ENCODE results near the gene HLA-A.
"Not testable (repeated sequence)": the region's sequence is repeated elsewhere in the genome, so short reads cannot be mapped to it uniquely, and the experiment has no call there.

HLA-A gene

GRCh38 chr6:29946223-29947076 lies 4.1 kb downstream of the HLA-A start:
- no peaks in the 10 kb centered on the region for H3K9me3 Mint-ChIP-seq
- no peaks in the 10 kb centered on the region for H3K27me3 Mint-ChIP-seq
- H3K36me3 Mint-ChIP-seq (ENCODE audit: low read depth): peaks cover 44% of the 10 kb centered on the region
- peaks cover 31% of the 10 kb centered on the region for H3K4me1 Mint-ChIP-seq (ENCODE audit: low read depth)
- H3K4me3 Mint-ChIP-seq: peak overlapping the region; percentile 94
- H3K27ac Mint-ChIP-seq: peak overlapping the region; percentile 94

DNA sequence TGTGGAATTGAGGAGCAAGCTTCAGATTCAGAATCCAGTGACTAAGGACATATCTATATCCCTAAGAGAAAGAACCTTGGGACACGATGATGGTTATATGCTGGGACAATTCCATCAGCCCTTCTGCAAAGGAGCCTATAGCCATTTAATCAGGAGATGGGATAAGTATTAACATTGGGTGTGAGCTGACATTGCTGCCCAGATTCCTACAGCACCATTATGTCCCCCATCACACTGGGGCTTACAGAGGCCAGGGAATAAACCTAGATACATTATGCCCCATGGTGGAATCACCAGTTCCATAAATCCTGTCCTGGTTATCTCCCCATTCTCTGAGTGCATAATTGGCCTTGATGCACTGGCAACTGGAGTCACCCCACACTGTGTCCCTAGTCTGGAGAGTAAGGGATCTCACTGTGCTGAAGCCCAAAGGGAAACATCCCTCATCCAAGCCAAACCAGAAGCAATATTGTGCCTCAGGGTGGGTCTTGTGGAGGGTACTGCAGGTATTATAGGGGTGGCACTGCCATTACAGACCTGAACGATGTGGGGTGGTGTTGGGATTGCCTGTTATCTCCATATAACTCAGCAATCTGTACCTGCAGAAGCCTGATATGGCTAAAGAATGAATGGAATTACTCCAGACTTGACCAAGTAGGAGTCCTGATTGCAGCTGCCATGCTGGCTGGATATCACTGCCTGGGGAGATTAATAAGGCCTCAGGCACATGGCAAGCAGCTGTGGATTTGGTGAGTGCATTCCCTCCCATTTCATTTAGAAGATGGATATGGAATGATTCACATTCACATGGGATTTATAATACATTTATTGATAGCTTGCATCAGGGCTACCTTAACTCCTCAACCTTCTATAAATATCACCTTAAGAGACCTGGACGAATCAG lies 5.0 kb downstream of the HLA-A start:
- Mint-ChIP-seq H3K4me1 (ENCODE audit: low read depth) (peaks cover 26% of the 10 kb centered on the region), H3K27ac (no peak overlapping the region), H3K9me3 (no peaks in the 10 kb centered on the region), H3K4me3 (peak overlapping the region; percentile 48), H3K27me3 (no peaks in the 10 kb centered on the region), H3K36me3 (ENCODE audit: low read depth) (peaks cover 43% of the 10 kb centered on the region)

DNA sequence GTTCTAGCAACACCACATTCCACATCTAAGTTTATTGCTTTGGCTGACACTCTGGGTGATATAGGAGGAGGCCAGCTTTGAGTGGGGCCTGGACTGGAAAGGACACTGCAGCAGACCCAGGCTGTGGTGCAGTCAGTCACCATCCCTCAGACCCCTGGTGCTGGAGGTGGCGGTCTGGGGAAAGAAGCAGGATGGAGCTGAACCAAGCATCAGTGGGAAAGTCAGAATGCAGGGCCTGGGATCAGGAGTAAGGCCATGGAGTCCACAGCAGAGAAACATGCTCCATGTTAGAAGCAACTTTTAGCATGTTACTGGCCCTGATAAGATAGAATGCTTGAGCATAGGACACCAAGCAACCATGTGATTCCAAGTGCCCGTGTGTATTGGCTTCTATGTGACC lies 5.9 kb downstream of the HLA-A start:
- Mint-ChIP-seq H3K4me3 (no peak overlapping the region), H3K27me3 (no peaks in the 10 kb centered on the region), H3K9me3 (no peaks in the 10 kb centered on the region), H3K36me3 (ENCODE audit: low read depth) (peaks cover 36% of the 10 kb centered on the region), H3K27ac (peak overlapping the region; percentile 21), H3K4me1 (ENCODE audit: low read depth) (peaks cover 26% of the 10 kb centered on the region)

GRCh38 chr6:29949934-29950333 lies 7.6 kb downstream of the HLA-A start:
- H3K27me3 Mint-ChIP-seq: no peaks in the 10 kb centered on the region
- no peak overlapping the region for H3K27ac Mint-ChIP-seq
- H3K36me3 Mint-ChIP-seq (ENCODE audit: low read depth): peaks cover 21% of the 10 kb centered on the region
- no peak overlapping the region for H3K4me3 Mint-ChIP-seq
- H3K4me1 Mint-ChIP-seq (ENCODE audit: low read depth): peaks cover 19% of the 10 kb centered on the region
- no peaks in the 10 kb centered on the region for H3K9me3 Mint-ChIP-seq

DNA sequence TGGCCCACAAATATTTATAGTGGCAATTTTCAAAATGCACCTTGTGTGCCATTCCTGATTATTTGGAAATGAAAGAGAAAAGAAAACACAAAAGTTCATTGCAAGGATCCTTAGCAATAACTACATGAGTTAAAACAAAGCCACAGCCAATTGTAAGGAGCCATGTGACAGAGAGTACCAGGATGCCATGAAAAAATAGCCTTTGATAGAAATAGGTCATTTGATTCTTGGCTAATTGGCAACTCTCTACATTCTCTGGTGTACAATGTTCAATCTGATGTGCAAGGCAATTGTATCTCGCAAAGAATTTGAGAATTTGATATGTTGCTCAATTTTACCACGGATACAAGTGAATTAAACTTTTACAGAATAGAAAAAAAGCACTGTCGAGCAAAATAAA lies 9.6 kb downstream of the HLA-A start:
- Mint-ChIP-seq H3K36me3 (ENCODE audit: low read depth) (peaks cover 7% of the 10 kb centered on the region), H3K27ac (no peak overlapping the region), H3K9me3 (no peaks in the 10 kb centered on the region), H3K4me3 (no peak overlapping the region), H3K27me3 (no peaks in the 10 kb centered on the region), H3K4me1 (ENCODE audit: low read depth) (no peaks in the 10 kb centered on the region)

DNA sequence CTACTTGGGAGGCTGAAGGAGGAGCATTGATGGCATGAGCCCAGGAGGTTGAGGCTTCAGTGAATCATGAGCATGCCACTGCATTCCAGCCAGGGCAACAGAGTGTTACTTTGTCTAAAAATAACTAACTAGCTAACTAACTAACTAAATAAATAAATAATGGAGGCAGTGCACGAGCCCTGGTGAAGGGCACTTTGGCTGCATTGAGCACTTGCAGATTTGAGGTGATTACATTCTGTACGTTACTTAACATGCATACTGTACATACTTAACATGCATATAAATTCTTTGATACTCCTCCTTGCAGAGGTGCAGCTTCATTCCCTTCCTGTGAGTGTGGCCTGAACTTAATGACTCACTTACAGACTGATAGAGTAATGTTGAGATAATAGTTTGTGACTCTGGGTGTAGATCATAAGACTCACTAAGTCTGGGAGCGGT lies 10.7 kb downstream of the HLA-A start:
- Mint-ChIP-seq H3K27me3 (no peaks in the 10 kb centered on the region), H3K27ac (no peak overlapping the region), H3K4me3 (no peak overlapping the region), H3K36me3 (ENCODE audit: low read depth) (no peaks in the 10 kb centered on the region), H3K4me1 (ENCODE audit: low read depth) (no peaks in the 10 kb centered on the region), H3K9me3 (no peaks in the 10 kb centered on the region)

GRCh38 chr6:29953686-29954085 lies 11.4 kb downstream of the HLA-A start:
- H3K36me3 Mint-ChIP-seq (ENCODE audit: low read depth): no peaks in the 10 kb centered on the region
- no peaks in the 10 kb centered on the region for H3K9me3 Mint-ChIP-seq
- no peak overlapping the region for H3K4me3 Mint-ChIP-seq
- peaks cover 2% of the 10 kb centered on the region for H3K4me1 Mint-ChIP-seq (ENCODE audit: low read depth)
- no peaks in the 10 kb centered on the region for H3K27me3 Mint-ChIP-seq
- H3K27ac Mint-ChIP-seq: no peak overlapping the region

DNA sequence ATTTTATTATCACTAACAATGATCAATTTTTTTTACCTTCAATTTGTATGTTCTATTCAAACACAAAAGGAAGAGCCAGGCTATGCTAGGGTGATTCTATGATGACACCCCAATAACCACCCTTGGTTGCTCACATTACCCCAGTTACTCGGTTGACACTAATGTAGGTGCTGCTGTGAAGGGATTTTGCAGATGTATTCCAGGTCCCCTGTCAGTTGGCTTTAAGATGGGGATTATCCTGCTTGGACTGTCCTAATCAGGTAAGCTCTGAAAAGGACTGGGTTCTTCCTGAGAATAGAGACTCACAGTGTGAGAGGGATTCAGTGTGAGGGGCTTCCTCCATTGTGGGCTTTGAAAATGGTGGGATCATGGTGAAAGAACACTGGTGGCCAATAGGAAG lies 11.9 kb downstream of the HLA-A start:
- Mint-ChIP-seq H3K27me3 (no peaks in the 10 kb centered on the region), H3K4me3 (no peak overlapping the region), H3K27ac (no peak overlapping the region), H3K9me3 (no peaks in the 10 kb centered on the region), H3K4me1 (ENCODE audit: low read depth) (peaks cover 7% of the 10 kb centered on the region), H3K36me3 (ENCODE audit: low read depth) (no peaks in the 10 kb centered on the region)

DNA sequence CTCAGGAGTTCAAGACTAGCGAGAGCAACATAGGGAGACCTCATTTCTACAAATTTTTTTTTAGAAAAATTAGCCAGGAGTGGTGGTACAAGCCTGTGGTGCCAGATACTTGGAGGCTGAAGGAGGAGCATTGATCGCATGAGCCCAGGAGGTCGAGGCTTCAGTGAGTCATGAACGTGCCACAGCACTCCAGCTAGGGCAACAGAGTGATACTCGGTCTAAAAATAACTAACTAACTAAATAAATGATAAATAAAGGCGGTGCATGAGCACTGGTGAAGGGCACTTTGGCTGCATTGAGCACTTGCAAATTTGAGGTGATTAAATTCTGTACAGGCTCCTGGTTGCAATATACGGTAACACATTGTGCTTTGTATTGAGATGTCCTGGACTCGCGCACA lies 13.5 kb downstream of the HLA-A start:
- H3K36me3 Mint-ChIP-seq (ENCODE audit: low read depth): no peaks in the 10 kb centered on the region
- H3K27ac Mint-ChIP-seq: no peak overlapping the region
- H3K9me3 Mint-ChIP-seq: no peaks in the 10 kb centered on the region
- H3K27me3 Mint-ChIP-seq: no peaks in the 10 kb centered on the region
- H3K4me3 Mint-ChIP-seq: no peak overlapping the region
- H3K4me1 Mint-ChIP-seq (ENCODE audit: low read depth): peaks cover 11% of the 10 kb centered on the region

- H3K4me3 Mint-ChIP-seq: no peak overlapping the region
- peaks cover 11% of the 10 kb centered on the region for H3K4me1 Mint-ChIP-seq (ENCODE audit: low read depth)
- no peaks in the 10 kb centered on the region for H3K27me3 Mint-ChIP-seq
- no peaks in the 10 kb centered on the region for H3K9me3 Mint-ChIP-seq
- H3K36me3 Mint-ChIP-seq (ENCODE audit: low read depth): no peaks in the 10 kb centered on the region
- H3K27ac Mint-ChIP-seq: no peak overlapping the region
These were observed 14.2 kb downstream of the HLA-A start for GRCh38 chr6:29956518-29956917.

DNA sequence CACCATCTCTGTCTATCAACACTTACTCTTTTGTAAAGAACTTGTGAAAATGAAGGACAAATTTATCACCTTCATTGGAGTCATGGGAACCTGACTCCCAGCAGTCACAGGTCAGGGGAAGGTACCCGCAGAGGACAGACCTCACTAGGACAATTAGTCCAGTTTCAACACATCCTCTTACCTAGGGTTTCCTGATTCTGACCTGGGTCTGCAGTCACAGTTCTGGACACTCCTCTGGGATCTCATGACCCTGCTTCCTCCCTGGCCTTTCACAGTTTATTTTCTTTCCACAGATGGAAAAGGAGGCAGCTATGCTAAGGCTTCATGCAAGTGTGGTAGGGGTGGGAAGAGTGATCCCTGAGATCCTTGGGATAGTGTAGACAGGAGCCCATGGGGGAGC lies 15.7 kb downstream of the HLA-A start:
- Mint-ChIP-seq H3K9me3 (no peaks in the 10 kb centered on the region), H3K27ac (no peak overlapping the region), H3K36me3 (ENCODE audit: low read depth) (no peaks in the 10 kb centered on the region), H3K27me3 (no peaks in the 10 kb centered on the region), H3K4me3 (no peak overlapping the region), H3K4me1 (ENCODE audit: low read depth) (peaks cover 17% of the 10 kb centered on the region)

DNA sequence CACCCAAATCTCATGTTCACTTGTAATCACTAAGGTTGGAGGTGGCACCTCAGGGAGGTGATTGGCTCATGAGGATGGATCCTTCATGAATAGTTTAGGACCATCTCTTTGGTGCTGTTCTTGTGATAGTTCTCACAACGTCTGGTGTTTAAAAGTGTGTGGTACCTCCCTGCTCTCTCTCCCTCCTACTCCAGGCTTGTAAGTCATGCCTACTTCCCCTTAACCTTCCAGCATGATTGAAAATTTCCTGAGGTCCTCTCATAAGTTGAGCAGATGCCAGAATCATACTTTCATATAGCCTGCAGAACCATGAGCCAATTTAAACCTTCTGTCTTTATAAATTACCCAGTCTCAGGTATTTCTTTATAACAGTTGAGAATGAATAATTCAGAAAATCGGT lies 16.6 kb downstream of the HLA-A start:
- H3K36me3 Mint-ChIP-seq (ENCODE audit: low read depth): no peaks in the 10 kb centered on the region
- no peaks in the 10 kb centered on the region for H3K27me3 Mint-ChIP-seq
- H3K4me3 Mint-ChIP-seq: no peak overlapping the region
- H3K9me3 Mint-ChIP-seq: no peaks in the 10 kb centered on the region
- no peak overlapping the region for H3K27ac Mint-ChIP-seq
- H3K4me1 Mint-ChIP-seq (ENCODE audit: low read depth): peaks cover 24% of the 10 kb centered on the region

DNA sequence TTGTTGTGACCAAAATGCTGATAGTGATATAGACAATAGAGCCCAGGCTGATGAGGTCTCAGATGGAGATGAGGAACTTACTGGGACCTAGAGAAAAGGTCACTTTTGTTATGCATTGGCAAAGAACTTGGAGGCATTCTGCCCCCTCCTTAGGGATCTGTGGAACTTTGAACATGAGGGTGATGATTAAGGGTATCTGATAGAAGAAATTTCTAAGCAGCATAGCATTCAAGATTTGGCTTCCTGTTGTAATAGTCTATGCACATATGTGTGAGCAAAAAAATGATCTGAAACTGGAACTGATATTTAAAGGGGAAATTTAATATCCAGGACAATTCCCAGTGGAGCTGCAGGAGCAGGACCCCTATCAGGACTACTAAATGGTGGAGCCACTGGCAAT lies 17.1 kb downstream of the HLA-A start:
- no peaks in the 10 kb centered on the region for H3K27me3 Mint-ChIP-seq

GRCh38 chr6:29961966-29962365 lies 19.6 kb downstream of the HLA-A start:
- Mint-ChIP-seq H3K4me1 (ENCODE audit: low read depth) (peaks cover 53% of the 10 kb centered on the region), H3K4me3 (no peak overlapping the region), H3K27ac (no peak overlapping the region), H3K36me3 (ENCODE audit: low read depth) (no peaks in the 10 kb centered on the region), H3K9me3 (no peaks in the 10 kb centered on the region), H3K27me3 (no peaks in the 10 kb centered on the region)

More for the DNA sequence above, 17.1 kb downstream of the HLA-A start:
- H3K4me3 Mint-ChIP-seq: no peak overlapping the region
- peaks cover 30% of the 10 kb centered on the region for H3K4me1 Mint-ChIP-seq (ENCODE audit: low read depth)
- no peaks in the 10 kb centered on the region for H3K9me3 Mint-ChIP-seq
- H3K36me3 Mint-ChIP-seq (ENCODE audit: low read depth): no peaks in the 10 kb centered on the region
- H3K27ac Mint-ChIP-seq: no peak overlapping the region

DNA sequence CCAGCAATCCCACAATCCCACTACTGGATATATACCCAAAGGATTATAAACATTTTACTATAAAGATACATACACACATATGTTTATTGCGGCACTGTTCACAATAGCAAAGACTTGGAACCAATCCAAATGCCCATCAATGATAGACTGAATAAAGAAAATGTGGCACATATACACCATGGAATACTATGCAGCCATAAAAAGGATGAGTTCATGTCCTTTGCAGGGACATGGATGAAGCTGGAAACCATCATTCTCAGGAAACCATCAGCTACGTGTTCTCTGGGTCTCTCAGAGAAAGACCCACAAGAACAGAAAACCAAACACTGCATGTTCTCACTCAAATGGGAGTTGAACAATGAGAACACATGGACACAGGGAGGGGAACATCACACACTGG lies 21.4 kb downstream of the HLA-A start:
- not testable (repeated sequence) for H3K4me3 Mint-ChIP-seq; H3K36me3 Mint-ChIP-seq (ENCODE audit: low read depth); H3K9me3 Mint-ChIP-seq; H3K27me3 Mint-ChIP-seq
- peaks cover 57% of the 10 kb centered on the region for H3K4me1 Mint-ChIP-seq (ENCODE audit: low read depth)
- peak overlapping the region; percentile 60 for H3K27ac Mint-ChIP-seq
